ENCODE data around the gene PRODH. TPM values are rescaled to one million over a fixed set of nuclear protein-coding genes. Genes with fewer than 3 reads are reported as not detected.
"Not testable (repeated sequence)": the region's sequence is repeated elsewhere in the genome, so short reads cannot be mapped to it uniquely, and the experiment has no call there.

PRODH gene
- total RNA-seq, 1 donor from 2014 or later, result 16.1 TPM

DNA sequence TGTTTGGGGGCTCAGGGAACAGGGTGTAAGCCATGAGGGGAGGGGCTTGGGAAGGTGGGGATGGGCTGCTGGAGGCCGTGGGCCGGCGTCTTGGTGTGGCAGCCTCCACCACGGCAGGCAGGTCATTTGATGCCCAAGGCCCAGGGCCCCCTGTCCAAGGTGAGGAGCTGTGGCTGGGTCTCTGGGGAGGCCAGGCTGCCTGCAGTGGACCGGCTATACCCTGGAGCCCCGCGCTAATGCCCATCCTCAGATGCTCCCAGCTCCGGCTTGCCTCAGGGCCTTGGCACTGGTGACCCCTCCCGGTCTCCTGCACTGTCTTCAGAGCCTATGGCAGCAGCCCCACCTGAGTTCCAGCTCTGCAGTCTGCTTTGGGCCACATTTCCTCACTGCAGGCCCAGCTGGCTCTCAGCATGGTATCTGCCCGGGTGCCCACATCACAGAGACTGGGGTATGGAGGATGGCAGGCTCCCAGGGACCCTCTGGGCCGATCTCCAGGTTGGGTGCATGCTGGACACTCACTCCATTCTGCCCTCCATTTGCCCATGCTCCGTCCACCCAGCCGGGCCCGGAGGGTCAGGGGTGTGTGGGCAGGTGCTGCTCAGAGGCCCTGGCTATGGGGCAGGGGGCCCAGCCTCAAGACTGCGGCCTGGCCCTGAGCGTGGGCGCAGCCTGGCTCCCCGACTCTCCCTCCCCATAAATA lies 21.7 kb upstream of the PRODH start:
- not testable (repeated sequence) for DNase-seq (ENCODE audit: extremely low spot score, unreplicated experiment); H3K4me3 Mint-ChIP-seq; H3K36me3 Mint-ChIP-seq; H3K4me1 Mint-ChIP-seq (ENCODE audit: unreplicated experiment); H3K27me3 Mint-ChIP-seq; H3K27ac Mint-ChIP-seq; H3K9me3 Mint-ChIP-seq

DNA sequence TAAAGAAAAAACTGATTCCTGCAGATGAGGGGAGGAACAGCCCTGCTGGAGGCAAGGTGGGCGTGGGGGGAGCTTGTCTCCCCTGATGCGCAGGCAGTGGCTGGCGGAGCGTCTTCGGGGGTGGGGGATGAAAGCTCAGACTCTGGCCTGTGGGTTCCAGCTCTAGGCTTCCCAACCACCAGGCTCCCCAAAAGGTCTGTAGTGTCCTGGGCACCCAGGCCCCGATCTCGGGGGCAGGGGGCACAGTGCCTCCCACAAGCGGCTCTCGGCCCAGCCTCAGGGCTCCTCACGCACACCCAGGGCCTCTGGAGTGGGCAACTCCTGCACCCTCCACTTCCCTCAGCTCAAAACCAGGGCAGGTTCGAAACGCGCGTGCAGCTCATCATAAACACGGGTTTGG lies 20.9 kb upstream of the PRODH start:
- H3K9me3 Mint-ChIP-seq; H3K27ac Mint-ChIP-seq; H3K4me3 Mint-ChIP-seq; H3K4me1 Mint-ChIP-seq (ENCODE audit: unreplicated experiment); DNase-seq (ENCODE audit: extremely low spot score, unreplicated experiment); H3K36me3 Mint-ChIP-seq; H3K27me3 Mint-ChIP-seq: not testable (repeated sequence)

DNA sequence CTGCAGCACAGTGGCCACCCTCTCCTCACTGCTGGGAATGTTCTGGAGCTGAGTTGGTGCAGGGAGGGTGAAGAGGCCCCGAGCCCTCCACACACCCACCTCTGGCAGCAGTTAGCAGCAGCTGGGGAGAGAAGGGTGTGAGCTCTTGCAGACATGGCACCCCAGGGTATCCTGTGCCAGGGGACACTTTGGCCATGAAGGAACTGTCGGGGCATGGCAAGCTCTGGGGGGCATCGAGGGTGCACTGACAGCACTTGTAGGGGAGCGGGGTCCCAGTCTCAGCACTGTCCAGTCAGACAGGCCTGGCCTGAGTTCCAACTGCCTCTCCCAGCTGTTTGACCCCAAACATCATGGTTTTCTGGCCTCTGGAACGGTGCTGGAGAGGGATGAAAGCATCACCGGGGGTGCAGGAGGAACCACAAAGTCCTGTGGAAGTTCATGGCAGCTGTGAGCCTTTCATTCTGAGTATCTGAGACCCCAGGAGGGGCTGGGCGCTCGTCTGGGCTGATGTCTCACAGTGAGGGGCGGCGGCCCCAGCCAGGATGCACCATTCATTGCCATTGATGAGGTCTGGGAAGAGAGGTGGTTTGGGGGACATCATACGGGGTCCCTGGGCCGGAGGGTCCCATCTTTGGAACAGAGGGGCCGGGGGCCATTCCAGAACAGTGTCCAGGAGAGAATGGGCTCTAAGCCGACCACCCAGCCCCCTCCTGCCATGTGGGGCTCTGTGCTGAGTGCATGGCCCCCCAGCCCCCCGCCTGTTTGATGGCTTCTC lies 20.2 kb upstream of the PRODH start:
- not testable (repeated sequence) for H3K27ac Mint-ChIP-seq; H3K4me3 Mint-ChIP-seq; DNase-seq (ENCODE audit: extremely low spot score, unreplicated experiment); H3K9me3 Mint-ChIP-seq; H3K36me3 Mint-ChIP-seq; H3K4me1 Mint-ChIP-seq (ENCODE audit: unreplicated experiment); H3K27me3 Mint-ChIP-seq

DNA sequence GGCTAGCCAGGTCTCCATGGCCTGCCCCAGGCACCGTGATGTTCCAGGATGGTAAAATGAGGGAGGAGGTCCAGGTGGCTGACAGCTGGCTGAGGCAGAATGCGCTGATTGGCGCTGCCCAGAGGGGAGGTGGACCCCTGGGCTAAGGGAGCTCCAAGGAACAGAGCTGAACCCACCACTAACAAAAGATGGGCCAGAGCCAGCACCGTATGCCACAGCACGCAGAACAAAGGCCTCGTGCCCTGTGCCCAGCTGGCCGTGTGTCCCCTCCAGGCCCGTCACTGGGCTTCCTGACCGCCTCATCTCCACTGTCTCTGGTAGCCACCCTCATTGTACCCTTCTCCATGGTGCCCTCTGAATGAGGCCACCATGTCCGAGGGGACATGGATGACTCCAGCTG lies 19.6 kb upstream of the PRODH start:
- TF ChIP-seq, protein P1, sequence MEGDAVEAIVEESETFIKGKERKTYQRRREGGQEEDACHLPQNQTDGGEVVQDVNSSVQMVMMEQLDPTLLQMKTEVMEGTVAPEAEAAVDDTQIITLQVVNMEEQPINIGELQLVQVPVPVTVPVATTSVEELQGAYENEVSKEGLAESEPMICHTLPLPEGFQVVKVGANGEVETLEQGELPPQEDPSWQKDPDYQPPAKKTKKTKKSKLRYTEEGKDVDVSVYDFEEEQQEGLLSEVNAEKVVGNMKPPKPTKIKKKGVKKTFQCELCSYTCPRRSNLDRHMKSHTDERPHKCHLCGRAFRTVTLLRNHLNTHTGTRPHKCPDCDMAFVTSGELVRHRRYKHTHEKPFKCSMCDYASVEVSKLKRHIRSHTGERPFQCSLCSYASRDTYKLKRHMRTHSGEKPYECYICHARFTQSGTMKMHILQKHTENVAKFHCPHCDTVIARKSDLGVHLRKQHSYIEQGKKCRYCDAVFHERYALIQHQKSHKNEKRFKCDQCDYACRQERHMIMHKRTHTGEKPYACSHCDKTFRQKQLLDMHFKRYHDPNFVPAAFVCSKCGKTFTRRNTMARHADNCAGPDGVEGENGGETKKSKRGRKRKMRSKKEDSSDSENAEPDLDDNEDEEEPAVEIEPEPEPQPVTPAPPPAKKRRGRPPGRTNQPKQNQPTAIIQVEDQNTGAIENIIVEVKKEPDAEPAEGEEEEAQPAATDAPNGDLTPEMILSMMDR (conservative IDR thresholded peaks at IDR 0.05), result no peak
- H3K4me1 Mint-ChIP-seq (ENCODE audit: unreplicated experiment), result no peaks in the 10 kb centered on the region
- no peak overlapping the region for H3K27ac Mint-ChIP-seq
- no peak for DNase-seq (ENCODE audit: extremely low spot score, unreplicated experiment)
- no peaks in the 10 kb centered on the region for H3K36me3 Mint-ChIP-seq
- H3K27me3 Mint-ChIP-seq, result peaks cover 3% of the 10 kb centered on the region
- no peak overlapping the region for H3K4me3 Mint-ChIP-seq
- no peaks in the 10 kb centered on the region for H3K9me3 Mint-ChIP-seq

DNA sequence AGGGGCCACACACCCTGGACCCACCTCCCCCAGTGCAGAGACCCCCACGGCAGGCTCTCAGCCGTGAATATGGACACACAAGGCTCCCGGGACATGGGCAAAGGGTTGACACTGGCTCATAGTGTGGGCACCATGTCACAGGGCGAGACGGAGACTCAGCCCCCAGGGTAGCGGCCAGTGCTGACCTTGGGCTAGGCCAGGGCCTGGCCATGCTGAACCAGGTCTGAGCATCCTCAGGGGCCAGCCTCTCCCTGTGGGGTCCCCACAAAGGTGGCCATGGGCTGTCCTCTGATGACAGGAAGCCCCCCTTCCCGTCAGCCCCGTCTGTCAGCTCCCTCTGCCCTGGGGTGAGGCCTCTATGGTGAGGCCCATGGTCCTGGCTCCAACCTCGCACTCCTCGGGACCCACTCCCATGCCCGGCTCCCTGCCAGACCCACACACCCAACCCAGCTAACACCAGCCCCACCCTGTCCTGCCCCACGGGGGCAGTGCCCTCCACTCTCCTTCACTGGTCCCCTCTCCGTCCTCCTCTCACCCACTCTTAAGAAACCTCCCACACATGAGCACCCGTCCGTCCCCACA lies 19.0 kb upstream of the PRODH start:
- Mint-ChIP-seq H3K4me3 (no peak overlapping the region), H3K36me3 (no peaks in the 10 kb centered on the region), H3K9me3 (no peaks in the 10 kb centered on the region), H3K4me1 (ENCODE audit: unreplicated experiment) (no peaks in the 10 kb centered on the region), H3K27me3 (peaks cover 7% of the 10 kb centered on the region), H3K27ac (no peak overlapping the region)
- no peak for DNase-seq (ENCODE audit: extremely low spot score, unreplicated experiment)
- TF ChIP-seq, protein P1 (conservative IDR thresholded peaks at IDR 0.05), result no peak

DNA sequence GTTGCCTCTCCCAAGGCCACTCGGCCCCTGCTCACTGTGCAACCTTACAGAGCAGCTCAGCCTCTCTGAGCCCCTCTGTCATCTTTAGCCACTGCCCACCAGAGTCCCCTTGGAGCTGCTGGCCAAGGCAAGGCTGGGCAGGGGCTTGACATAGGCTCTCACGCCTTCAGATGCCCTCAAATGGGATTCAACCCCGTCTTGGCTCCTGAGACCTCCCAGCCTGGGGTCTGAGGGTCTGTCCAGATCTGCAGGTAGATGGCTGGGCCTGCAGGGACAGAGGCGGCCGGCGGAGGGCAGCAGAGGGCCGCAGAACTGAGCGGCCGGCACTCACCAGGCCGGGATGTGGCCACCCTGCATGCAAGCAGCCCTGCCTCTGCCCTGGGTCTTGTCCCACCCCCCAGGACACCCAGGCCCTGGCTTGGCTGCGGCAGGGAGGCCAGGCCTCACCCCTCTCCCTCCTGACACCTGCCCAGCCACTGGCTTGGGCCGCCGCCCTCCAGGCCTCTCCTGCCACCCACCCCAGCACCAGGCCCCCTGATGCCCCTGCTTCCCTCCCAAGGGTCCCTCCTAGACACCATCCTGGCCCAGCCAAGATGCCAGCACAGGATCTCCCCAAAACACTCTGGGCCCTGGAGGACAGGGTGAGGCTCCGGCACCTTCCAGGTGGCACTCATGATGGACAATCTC lies 18.4 kb upstream of the PRODH start:
- DNase-seq (ENCODE audit: extremely low spot score, unreplicated experiment); H3K27ac Mint-ChIP-seq; H3K36me3 Mint-ChIP-seq; H3K9me3 Mint-ChIP-seq; H3K4me3 Mint-ChIP-seq; H3K4me1 Mint-ChIP-seq (ENCODE audit: unreplicated experiment): not testable (repeated sequence)
- TF ChIP-seq, protein P1 (conservative IDR thresholded peaks at IDR 0.05), result peak; percentile 88
- H3K27me3 Mint-ChIP-seq, result peaks cover 14% of the 10 kb centered on the region

- H3K4me3 Mint-ChIP-seq; H3K4me1 Mint-ChIP-seq (ENCODE audit: unreplicated experiment); H3K27ac Mint-ChIP-seq; H3K9me3 Mint-ChIP-seq; DNase-seq (ENCODE audit: extremely low spot score, unreplicated experiment); H3K36me3 Mint-ChIP-seq: not testable (repeated sequence)
- peaks cover 20% of the 10 kb centered on the region for H3K27me3 Mint-ChIP-seq
Observed at GRCh38 chr22:18953128-18953527, 17.0 kb upstream of the PRODH start.
